DMS53 treated with DMSO at 0.1 percent for 48 hours (cell line): ENCODE results near the gene SARNP.
"Not testable (repeated sequence)": the region's sequence is repeated elsewhere in the genome, so short reads cannot be mapped to it uniquely, and the experiment has no call there.

ENCODE experiments used
- DNase-seq: peaks from one replicate; lab custom pipeline; 2025; ENCODE audit not compliant: unreplicated experiment; lab: John Stamatoyannopoulos, UW

The SARNP gene

GRCh38 chr12:55839345-55840140, 22.0 kb upstream of the SARNP start:
- DNase-seq = no peak

- no peak for DNase-seq
Observed at GRCh38 chr12:55838361-55838760, 20.8 kb upstream of the SARNP start.

GRCh38 chr12:55834400-55834799, 16.9 kb upstream of the SARNP start:
- not testable (repeated sequence) for DNase-seq

GRCh38 chr12:55833056-55833455, 15.5 kb upstream of the SARNP start:
- no peak for DNase-seq

GRCh38 chr12:55831447-55831815, 13.9 kb upstream of the SARNP start:
- no peak for DNase-seq

GRCh38 chr12:55830601-55831446, 13.3 kb upstream of the SARNP start:
- no peak for DNase-seq

- no peak for DNase-seq
Observed at GRCh38 chr12:55829967-55830600, 12.6 kb upstream of the SARNP start.

- no peak for DNase-seq
Observed at GRCh38 chr12:55828357-55828756, 10.8 kb upstream of the SARNP start.

GRCh38 chr12:55827806-55828205, 10.3 kb upstream of the SARNP start:
- no peak for DNase-seq

GRCh38 chr12:55824726-55825125, 7.2 kb upstream of the SARNP start:
- DNase-seq = no peak

GRCh38 chr12:55823419-55823818, 5.9 kb upstream of the SARNP start:
- peak; percentile 45 for DNase-seq

GRCh38 chr12:55822228-55822627, 4.7 kb upstream of the SARNP start:
- DNase-seq = no peak

- DNase-seq = no peak
Observed at GRCh38 chr12:55820679-55821078, 3.2 kb upstream of the SARNP start.

- DNase-seq = no peak
Observed at GRCh38 chr12:55818886-55819285, 1.4 kb upstream of the SARNP start.

GRCh38 chr12:55818140-55818728, 710 bp upstream of the SARNP start:
- peak; percentile 56 for DNase-seq

- DNase-seq = no peak
Observed at GRCh38 chr12:55816881-55817344, 611 bp downstream of the SARNP start.

- no peak for DNase-seq
Observed at GRCh38 chr12:55815473-55815872, 2.1 kb downstream of the SARNP start.

GRCh38 chr12:55814257-55814656, 3.3 kb downstream of the SARNP start:
- DNase-seq = no peak

- no peak for DNase-seq
Observed at GRCh38 chr12:55812088-55812487, 5.4 kb downstream of the SARNP start.

GRCh38 chr12:55809274-55809673, 8.2 kb downstream of the SARNP start:
- DNase-seq = no peak

GRCh38 chr12:55806982-55807381, 10.5 kb downstream of the SARNP start:
- no peak for DNase-seq
